Measurements from ENCODE around the gene TMEM108.

The TMEM108 gene

GRCh38 chr3:133238015-133238414 is 199.8 kb downstream of the TMEM108 start:
- no peak for DNase-seq

DNA sequence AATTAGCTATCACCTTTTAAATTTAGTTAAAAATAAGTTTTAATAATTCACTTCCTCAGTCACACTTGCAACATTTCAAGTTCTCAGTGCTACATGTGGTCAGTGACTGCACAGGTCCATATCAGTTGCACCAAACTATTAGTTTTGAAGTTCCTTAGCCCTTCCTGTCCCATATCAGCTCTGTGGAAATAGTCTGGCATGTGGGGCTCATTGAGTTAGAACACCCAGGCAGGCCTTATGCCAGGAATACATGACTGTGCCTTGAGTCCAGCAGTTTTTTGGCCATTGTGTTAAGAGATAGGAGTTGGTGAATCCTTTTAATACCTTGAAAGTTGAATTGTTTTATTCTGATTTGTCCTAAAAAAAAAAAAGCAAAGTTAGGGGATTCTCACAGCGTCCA is 207.9 kb downstream of the TMEM108 start:
- DNase-seq = peak in 1 of 2 experiments; percentile 31

DNA sequence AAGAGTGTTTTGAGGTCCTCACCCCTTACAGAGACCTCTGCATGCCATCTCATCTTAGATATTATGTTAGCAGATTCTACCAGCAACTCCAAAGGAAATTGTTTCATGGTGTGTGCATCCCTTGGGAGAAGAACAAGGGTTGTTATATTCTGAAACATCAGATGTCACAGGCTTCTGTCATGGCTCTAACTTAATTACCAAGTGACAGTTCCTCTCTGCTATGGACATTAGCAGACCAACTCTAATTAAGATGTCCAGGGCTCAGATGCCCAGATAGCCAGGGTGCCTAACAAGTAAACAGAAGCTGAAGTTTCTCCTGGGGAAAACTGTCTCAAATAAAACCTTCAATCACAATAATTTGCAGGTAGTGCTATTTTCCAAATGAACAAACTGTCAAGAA is 208.6 kb downstream of the TMEM108 start:
- DNase-seq = no peak

- no peak for DNase-seq
Measured at GRCh38 chr3:133248389-133248788, 210.2 kb downstream of the TMEM108 start.

GRCh38 chr3:133249490-133249889 is 211.3 kb downstream of the TMEM108 start:
- DNase-seq = no peak

GRCh38 chr3:133254151-133254550 is 216.0 kb downstream of the TMEM108 start:
- no peak for DNase-seq

DNA sequence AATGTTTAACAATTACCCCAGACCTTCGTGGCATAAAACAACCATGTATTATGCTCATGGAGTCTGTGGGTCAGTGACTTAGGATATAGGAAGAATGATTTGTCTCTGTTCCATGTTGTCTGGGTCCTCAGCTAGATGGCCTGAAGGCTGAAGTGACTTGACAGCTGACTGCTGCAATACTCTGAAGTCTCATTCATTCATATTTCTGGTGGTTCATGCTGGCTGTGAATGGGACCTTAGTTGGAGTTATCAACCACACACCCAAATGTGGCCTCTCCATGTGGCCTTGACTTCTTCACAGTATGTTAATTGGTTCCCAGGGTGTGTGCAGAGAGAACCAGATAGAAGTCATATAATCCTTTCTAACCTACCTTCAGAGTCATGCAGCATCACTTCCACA is 216.5 kb downstream of the TMEM108 start:
- no peak for DNase-seq

- peak in 1 of 2 experiments; percentile 10 for DNase-seq
Measured at GRCh38 chr3:133256787-133257483, 218.7 kb downstream of the TMEM108 start.

DNA sequence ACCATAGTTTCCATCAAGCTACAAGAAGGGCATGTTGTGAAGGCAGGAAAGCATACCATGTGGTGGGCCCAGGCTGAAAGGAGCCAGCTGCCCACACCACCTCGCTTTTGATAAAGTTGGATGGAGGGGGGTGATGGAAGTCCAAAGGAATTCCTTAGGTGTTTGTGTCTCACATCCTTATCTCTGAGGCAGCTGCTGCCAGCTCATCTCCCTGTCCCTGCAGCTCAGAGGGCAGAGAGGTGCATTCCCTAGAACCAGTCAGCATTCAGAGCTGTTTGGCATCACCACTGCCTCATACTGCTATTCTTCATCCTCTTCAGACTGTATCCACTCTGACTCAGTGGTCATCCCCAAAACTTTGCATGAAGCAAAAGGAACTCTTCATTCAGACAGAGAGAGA is 220.2 kb downstream of the TMEM108 start:
- DNase-seq = no peak

DNA sequence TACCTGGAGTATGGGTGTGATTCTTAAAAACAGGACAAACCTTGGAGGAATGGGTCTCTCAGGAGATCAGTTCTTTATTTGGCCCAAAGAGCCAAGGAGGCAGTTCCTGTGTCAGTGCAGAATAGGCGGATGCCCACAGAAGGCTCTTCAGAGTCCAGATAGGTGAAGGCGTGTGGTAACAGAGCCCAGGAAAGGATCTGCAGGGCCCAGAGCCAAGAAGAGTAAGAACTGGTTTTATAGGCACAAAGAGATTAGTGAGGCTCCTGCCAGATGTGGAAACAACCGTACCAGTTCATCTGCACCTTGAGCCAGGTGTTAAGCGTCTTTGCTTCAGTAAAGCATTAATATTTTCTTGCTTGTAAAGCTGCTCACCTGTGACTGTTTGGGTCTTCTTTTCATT is 221.6 kb downstream of the TMEM108 start:
- no peak for DNase-seq

DNA sequence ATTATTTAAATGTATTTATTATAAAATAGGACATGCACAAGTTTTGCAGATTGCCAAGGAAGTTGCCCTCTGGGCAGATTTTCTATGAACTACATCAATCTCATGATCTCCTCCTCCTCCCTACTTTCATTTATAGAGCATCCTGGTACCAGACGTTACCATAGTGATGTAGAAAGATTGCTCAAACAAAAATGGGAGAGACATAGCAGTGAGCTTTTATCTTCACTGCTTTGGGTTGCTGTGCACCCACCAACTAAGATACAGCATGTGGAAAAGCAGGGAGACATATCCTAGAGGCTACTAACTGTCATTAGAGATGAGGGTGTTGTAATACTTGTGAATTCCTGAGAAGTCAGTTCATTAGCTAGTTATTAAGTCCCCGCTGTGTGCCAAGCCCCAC is 224.1 kb downstream of the TMEM108 start:
- no peak for DNase-seq

DNA sequence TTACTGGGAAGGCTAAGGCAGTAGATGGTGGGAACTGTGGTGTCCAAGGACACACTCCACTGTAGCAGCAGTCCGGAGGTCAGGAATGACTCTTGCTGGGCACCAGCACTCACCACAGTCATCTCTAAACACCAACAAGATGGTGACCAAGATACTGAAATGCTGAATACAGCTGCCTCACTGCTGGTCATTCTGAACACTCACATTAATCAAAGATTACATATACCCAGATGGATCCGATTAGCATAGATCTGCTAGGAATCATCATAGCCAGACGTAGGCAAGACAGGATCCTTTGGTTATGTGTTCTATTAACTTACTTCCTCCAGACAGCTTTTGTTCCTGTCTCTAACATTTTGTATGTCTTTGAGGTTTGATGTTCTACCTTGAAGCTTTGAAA is 226.7 kb downstream of the TMEM108 start:
- no peak for DNase-seq

DNA sequence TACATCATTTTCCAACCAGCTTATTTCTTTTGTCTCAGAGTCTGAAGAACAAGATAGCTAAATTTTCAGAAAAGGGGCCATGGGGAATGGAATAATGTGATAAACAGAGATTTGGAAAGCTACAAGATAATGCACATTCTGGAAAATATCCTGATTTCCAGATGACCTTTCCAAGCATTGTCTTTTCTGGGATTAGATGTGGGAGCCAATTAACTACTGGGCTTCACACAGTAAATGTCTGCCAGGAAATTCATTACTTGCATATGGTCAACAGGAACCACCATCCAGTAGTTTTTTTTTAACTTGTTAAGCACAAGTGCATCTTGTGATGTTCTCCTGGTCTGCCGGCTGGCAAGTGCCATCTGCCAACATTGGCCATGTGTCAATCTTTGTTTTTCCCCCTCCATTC is 230.5 kb downstream of the TMEM108 start:
- peak; percentile 87 to 93 for DNase-seq

GRCh38 chr3:133269393-133269792 is 231.2 kb downstream of the TMEM108 start:
- DNase-seq = peak; percentile 83 to 87

- peak; percentile 58 to 84 for DNase-seq
Measured at GRCh38 chr3:133270631-133271030, 232.4 kb downstream of the TMEM108 start.

- DNase-seq = no peak
Measured at GRCh38 chr3:133271042-133271441, 232.9 kb downstream of the TMEM108 start.

GRCh38 chr3:133271539-133271938 is 233.3 kb downstream of the TMEM108 start:
- DNase-seq = peak in 1 of 2 experiments; percentile 28

GRCh38 chr3:133273346-133273745 is 235.2 kb downstream of the TMEM108 start:
- no peak for DNase-seq

DNA sequence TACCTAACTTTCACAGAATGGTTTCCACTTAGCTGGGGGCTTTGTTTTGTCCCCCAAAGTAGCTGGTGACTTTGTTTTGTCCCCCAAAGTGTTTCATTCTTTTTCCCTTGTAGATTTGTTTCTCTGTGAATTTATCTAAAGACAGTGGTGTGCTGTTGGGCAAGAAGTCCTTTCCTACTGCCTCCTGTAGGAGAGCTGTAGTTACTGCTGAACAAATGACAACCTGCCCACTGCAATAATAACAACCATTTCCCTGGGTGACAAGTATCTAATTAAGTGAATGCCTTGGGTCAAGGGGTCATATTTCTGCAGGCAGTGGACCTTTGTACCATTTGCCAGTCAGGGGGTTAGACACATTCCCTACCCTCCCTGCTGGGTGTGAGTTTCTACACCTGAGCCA is 236.3 kb downstream of the TMEM108 start:
- no peak for DNase-seq

GRCh38 chr3:133276594-133276993 is 238.4 kb downstream of the TMEM108 start:
- peak in 1 of 2 experiments; percentile 48 for DNase-seq

DNA sequence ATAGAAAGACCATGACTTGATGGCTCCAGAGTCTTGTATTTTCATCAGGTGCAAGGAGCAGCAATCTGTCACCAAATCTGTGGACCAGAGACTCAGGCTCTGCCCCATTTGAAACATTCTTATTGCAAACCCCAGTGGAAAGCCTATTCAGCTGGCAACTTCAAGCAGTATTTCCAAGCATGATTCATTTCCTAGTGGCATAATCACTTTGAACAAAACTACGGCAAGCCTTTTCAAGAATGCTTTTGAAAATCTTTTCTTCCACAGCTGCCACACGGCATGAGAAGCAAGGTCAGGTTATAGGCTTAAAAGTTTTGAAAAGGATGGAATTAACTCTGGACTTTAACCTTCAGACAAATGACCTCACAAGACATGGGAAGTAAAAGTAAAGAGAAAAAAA is 239.6 kb downstream of the TMEM108 start:
- peak in 1 of 2 experiments; percentile 14 for DNase-seq

- DNase-seq = no peak
Measured at GRCh38 chr3:133278260-133279043, 240.3 kb downstream of the TMEM108 start.

GRCh38 chr3:133280586-133280985 is 242.4 kb downstream of the TMEM108 start:
- DNase-seq = peak; percentile 8 to 31

- DNase-seq = no peak
Measured at GRCh38 chr3:133282236-133282635, 244.0 kb downstream of the TMEM108 start.

Data from NCI-H446 (cell line).